ENCODE results near the gene PPP2R3A.
"Not testable (repeated sequence)": the region's sequence is repeated elsewhere in the genome, so short reads cannot be mapped to it uniquely, and the experiment has no call there.

DNA sequence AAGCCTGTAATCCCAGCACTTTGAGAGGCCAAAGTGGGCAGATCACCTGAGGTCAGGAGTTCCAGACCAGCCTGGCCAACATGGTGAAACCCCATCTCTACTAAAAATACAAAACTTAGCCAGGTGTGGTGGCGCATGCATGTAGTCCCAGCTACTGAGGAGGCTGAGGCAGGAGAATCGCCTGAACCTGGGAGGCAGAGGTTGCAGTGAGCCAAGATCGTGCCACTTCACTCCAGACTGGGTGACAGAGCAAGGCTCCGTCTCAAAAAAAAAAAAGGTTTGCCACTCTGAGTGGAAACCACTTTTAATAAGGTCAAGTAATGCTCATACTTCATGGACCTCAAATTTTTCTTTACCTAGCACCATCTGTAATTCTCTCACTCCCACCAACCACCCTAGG is 178.9 kb downstream of the PPP2R3A start:
- TF ChIP-seq, protein P1, sequence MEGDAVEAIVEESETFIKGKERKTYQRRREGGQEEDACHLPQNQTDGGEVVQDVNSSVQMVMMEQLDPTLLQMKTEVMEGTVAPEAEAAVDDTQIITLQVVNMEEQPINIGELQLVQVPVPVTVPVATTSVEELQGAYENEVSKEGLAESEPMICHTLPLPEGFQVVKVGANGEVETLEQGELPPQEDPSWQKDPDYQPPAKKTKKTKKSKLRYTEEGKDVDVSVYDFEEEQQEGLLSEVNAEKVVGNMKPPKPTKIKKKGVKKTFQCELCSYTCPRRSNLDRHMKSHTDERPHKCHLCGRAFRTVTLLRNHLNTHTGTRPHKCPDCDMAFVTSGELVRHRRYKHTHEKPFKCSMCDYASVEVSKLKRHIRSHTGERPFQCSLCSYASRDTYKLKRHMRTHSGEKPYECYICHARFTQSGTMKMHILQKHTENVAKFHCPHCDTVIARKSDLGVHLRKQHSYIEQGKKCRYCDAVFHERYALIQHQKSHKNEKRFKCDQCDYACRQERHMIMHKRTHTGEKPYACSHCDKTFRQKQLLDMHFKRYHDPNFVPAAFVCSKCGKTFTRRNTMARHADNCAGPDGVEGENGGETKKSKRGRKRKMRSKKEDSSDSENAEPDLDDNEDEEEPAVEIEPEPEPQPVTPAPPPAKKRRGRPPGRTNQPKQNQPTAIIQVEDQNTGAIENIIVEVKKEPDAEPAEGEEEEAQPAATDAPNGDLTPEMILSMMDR (IDR thresholded peaks at IDR 0.05), result not testable (repeated sequence)
- TF ChIP-seq POLR2A (IDR thresholded peaks at IDR 0.05), result not testable (repeated sequence)
- TF ChIP-seq POLR2AphosphoS5 (IDR thresholded peaks at IDR 0.05), result peak in 1 of 4 donors; percentile 2
